SHP77 treated with DMSO at 0.1 percent for 48 hours (cell line): ENCODE data around the gene SMC3.

Experiments
- DNase-seq: peaks from one replicate; lab custom pipeline; 2025; lab: John Stamatoyannopoulos, UW

SMC3 gene

GRCh38 chr10:110544958-110545537, 22.4 kb upstream of the SMC3 start:
- DNase-seq, result no peak

- DNase-seq, result no peak
Measured at GRCh38 chr10:110546077-110546476, 21.4 kb upstream of the SMC3 start.

- no peak for DNase-seq
Measured at GRCh38 chr10:110546499-110547110, 20.9 kb upstream of the SMC3 start.

- DNase-seq, result peak; percentile 16
Measured at GRCh38 chr10:110547139-110547761, 20.2 kb upstream of the SMC3 start.

GRCh38 chr10:110548002-110548401, 19.5 kb upstream of the SMC3 start:
- no peak for DNase-seq

GRCh38 chr10:110549211-110549610, 18.3 kb upstream of the SMC3 start:
- no peak for DNase-seq

GRCh38 chr10:110553905-110554304, 13.6 kb upstream of the SMC3 start:
- DNase-seq, result no peak

- no peak for DNase-seq
Measured at GRCh38 chr10:110556296-110556695, 11.2 kb upstream of the SMC3 start.

GRCh38 chr10:110556969-110557601, 10.4 kb upstream of the SMC3 start:
- no peak for DNase-seq

- no peak for DNase-seq
Measured at GRCh38 chr10:110558041-110558440, 9.5 kb upstream of the SMC3 start.

GRCh38 chr10:110560012-110560411, 7.5 kb upstream of the SMC3 start:
- DNase-seq, result no peak

GRCh38 chr10:110561292-110561691, 6.2 kb upstream of the SMC3 start:
- DNase-seq, result no peak

GRCh38 chr10:110562348-110562747, 5.1 kb upstream of the SMC3 start:
- no peak for DNase-seq

GRCh38 chr10:110563132-110563531, 4.4 kb upstream of the SMC3 start:
- DNase-seq, result no peak

- no peak for DNase-seq
Measured at GRCh38 chr10:110566472-110567200, 859 bp upstream of the SMC3 start.

- DNase-seq, result no peak
Measured at GRCh38 chr10:110568055-110568735, 700 bp downstream of the SMC3 start.

- DNase-seq, result no peak
Measured at GRCh38 chr10:110569122-110569521, 1.6 kb downstream of the SMC3 start.

- no peak for DNase-seq
Measured at GRCh38 chr10:110569736-110570135, 2.2 kb downstream of the SMC3 start.

GRCh38 chr10:110571093-110571743, 3.7 kb downstream of the SMC3 start:
- DNase-seq, result no peak

GRCh38 chr10:110572862-110573261, 5.4 kb downstream of the SMC3 start:
- no peak for DNase-seq

GRCh38 chr10:110574420-110574819, 6.9 kb downstream of the SMC3 start:
- no peak for DNase-seq
